GM06990 (cell line): ENCODE results near the gene PCGF5.

Experiments used
- DNase-seq: peaks from one replicate; pipeline ENCODE4 v3.0.0-alpha.2; 2011; ENCODE audit not compliant: insufficient read length; ENCODE audit errors: extremely low read depth
- H3K27me3 ChIP-seq: replicated peaks from 2 replicates; pipeline ENCODE4 v1.6.0; 2011; ENCODE audit warnings: low read length; ENCODE audit not compliant: control insufficient read depth, insufficient read depth
- H3K36me3 ChIP-seq: 2 replicates; pipeline ENCODE4 v1.5.1; 2011; ENCODE audit warnings: low read length; ENCODE audit not compliant: control insufficient read depth, insufficient read depth
- H3K4me3 ChIP-seq: replicated peaks from 2 replicates; pipeline ENCODE4 v1.5.1; 2011; ENCODE audit warnings: low read depth, mild to moderate bottlenecking, control low read depth, low read length
- TF ChIP-seq, protein P1 (sequence below): IDR thresholded peaks from 2 replicates; pipeline ENCODE4 v1.5.1; 2011; ENCODE audit warnings: low read length, control low read depth, mild to moderate bottlenecking, inconsistent platforms; ENCODE audit not compliant: insufficient read depth, poor library complexity, severe bottlenecking

PCGF5 gene

DNA sequence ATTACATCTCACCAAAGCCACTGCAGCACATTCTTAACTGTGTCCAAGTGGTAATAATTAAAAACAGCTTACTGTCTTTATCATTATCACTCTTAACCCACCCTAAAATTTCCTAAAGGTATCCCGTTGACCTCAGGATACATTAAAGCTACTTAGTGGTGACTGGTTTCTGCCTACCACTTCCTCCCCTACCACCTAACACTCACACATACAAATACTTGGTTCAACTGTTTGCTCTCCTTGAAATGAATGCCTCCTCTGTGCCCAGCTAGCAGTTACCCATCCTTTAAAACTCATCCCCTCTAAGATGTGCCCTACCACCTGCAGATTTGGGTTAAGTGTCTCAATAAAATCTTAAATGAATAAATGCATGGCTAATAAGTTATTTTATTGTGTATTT is 7.1 kb downstream of the PCGF5 start:
- Histone ChIP-seq H3K36me3 (peaks cover 3% of the 10 kb centered on the region; the same call in 1 of the 2 replicates), H3K27me3 (no peaks in the 10 kb centered on the region), H3K4me3 (no peak overlapping the region)
- no peak for DNase-seq
- TF ChIP-seq, protein P1, sequence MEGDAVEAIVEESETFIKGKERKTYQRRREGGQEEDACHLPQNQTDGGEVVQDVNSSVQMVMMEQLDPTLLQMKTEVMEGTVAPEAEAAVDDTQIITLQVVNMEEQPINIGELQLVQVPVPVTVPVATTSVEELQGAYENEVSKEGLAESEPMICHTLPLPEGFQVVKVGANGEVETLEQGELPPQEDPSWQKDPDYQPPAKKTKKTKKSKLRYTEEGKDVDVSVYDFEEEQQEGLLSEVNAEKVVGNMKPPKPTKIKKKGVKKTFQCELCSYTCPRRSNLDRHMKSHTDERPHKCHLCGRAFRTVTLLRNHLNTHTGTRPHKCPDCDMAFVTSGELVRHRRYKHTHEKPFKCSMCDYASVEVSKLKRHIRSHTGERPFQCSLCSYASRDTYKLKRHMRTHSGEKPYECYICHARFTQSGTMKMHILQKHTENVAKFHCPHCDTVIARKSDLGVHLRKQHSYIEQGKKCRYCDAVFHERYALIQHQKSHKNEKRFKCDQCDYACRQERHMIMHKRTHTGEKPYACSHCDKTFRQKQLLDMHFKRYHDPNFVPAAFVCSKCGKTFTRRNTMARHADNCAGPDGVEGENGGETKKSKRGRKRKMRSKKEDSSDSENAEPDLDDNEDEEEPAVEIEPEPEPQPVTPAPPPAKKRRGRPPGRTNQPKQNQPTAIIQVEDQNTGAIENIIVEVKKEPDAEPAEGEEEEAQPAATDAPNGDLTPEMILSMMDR: no peak

DNA sequence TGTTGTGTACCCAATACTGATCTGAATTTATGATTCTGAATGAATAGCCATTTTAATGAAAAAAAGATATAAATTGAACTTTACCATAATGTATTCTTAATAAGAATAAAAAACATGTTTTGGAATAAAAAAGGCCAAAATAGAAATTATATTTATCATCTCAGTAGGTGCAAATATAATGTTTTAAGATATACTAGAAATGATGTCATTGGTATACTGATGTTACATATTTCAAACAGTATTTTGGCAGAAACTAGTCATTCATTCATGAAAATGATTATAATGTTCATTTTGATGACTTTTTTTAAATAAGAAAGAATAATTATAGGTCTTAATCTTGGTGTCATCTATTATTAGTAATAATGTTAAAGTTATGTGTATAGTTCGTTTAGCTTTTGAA is 9.2 kb downstream of the PCGF5 start:
- Histone ChIP-seq H3K27me3 (no peaks in the 10 kb centered on the region), H3K36me3 (peaks cover 2% of the 10 kb centered on the region; the same call in 1 of the 2 replicates), H3K4me3 (no peak overlapping the region)
- DNase-seq: no peak
- TF ChIP-seq, protein P1: no peak

DNA sequence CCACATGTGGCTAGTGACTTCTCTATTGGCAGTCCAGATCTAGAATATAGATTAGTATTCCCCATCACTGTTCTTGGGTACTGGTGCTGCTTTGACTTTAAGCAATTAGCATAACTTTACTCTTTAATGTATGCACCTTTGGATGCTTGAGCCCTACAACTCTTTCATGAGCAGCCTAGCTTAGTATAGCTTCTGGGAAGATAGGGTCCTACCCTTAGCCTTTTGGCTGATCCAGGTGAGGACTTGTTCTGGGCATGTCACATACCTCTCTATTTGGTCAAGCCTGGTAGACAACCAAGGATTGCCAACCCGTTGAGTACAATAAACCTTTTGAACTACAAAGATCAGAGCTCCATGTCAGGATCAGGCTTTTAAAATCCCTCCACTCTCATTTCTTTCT is 17.7 kb downstream of the PCGF5 start:
- DNase-seq: no peak
- Histone ChIP-seq H3K27me3 (no peaks in the 10 kb centered on the region), H3K36me3 (no peaks in the 10 kb centered on the region), H3K4me3 (no peak overlapping the region)
- TF ChIP-seq, protein P1: no peak

DNA sequence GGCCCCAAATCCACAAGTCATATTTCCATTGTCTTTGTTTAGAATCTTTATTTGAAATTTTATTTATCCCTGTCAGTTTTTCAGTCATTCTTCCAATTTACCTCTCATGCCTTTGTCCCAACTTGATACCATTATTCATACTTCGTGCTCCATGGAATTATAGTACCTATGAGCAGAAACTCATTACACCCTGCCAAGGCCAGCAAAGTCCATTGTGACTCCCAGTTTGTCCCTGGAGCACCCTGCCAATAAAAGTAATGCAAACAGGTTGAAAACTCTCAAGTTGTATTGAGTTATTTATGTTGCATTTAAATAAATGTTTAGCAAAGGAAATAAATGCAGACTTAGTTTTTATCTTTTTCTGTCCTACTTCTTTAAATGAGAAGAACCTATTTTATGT is 19.3 kb downstream of the PCGF5 start:
- no peak overlapping the region for H3K4me3 ChIP-seq
- TF ChIP-seq, protein P1: no peak
- DNase-seq: no peak
- no peaks in the 10 kb centered on the region for H3K36me3 ChIP-seq
- no peaks in the 10 kb centered on the region for H3K27me3 ChIP-seq

DNA sequence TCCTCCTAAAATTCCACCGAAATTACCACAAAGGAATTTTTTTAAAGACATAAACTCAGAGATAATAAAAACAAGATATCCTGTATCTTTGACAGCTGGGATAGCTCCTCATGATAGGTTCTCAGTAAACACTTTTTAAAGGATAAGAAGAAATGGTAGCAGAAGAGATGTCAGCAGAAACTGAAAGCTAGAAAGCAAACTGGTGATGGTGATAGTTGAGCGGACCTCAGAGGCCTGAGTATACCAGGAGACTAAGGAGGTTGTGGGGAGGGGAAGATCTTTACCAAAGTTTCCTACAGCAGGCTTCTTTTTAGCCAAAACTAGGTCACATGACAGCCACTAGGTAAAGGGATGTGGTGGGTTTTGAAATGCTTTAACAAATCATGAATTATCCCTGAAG is 22.5 kb downstream of the PCGF5 start:
- DNase-seq: no peak
- no peak overlapping the region for H3K4me3 ChIP-seq
- TF ChIP-seq, protein P1: no peak
- H3K36me3 ChIP-seq: no peaks in the 10 kb centered on the region; the same call in 1 of the 2 replicates
- H3K27me3 ChIP-seq: no peaks in the 10 kb centered on the region
